Measurements from ENCODE around the gene NADK2.

DNA sequence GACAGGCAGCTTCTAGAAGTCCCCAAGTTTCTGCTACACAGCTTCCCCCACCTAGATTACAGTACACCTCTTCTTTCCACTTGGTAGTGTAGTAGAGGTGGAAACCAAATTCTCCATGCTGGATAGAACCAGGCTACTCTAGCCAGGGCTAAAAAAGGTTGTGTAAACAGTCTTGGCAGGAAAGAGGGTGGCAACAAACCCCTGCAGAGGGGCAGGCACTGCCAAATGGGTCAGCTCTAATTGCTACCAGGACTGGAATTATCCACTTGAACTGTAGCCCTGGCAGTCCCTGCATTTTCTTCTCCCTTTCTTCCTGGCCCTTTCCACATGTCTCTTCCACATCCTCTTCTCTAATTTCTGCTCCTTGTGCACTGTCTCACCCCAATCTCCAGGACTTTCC, 35.1 kb upstream of the NADK2 start:
- TF ChIP-seq POLR2A (IDR thresholded peaks at IDR 0.05) (no peak), POLR2AphosphoS5 (IDR thresholded peaks at IDR 0.05) (no peak)
- TF ChIP-seq, protein P1, sequence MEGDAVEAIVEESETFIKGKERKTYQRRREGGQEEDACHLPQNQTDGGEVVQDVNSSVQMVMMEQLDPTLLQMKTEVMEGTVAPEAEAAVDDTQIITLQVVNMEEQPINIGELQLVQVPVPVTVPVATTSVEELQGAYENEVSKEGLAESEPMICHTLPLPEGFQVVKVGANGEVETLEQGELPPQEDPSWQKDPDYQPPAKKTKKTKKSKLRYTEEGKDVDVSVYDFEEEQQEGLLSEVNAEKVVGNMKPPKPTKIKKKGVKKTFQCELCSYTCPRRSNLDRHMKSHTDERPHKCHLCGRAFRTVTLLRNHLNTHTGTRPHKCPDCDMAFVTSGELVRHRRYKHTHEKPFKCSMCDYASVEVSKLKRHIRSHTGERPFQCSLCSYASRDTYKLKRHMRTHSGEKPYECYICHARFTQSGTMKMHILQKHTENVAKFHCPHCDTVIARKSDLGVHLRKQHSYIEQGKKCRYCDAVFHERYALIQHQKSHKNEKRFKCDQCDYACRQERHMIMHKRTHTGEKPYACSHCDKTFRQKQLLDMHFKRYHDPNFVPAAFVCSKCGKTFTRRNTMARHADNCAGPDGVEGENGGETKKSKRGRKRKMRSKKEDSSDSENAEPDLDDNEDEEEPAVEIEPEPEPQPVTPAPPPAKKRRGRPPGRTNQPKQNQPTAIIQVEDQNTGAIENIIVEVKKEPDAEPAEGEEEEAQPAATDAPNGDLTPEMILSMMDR (IDR thresholded peaks at IDR 0.05): no peak
